Right forelimb (tissue), 1 donor: ENCODE data around the gene COL23A1.

Source experiments
- DNase-seq: peaks from one replicate; pipeline ENCODE4 v3.0.0-alpha.2; 2018

The COL23A1 gene

GRCh38 chr5:178454821-178455479 is 135.2 kb downstream of the COL23A1 start:
- no peak for DNase-seq

GRCh38 chr5:178454303-178454702 is 135.9 kb downstream of the COL23A1 start:
- DNase-seq: no peak

GRCh38 chr5:178453224-178453623 is 137.0 kb downstream of the COL23A1 start:
- DNase-seq: no peak

GRCh38 chr5:178450121-178451028 is 139.8 kb downstream of the COL23A1 start:
- no peak for DNase-seq

GRCh38 chr5:178449163-178450070 is 140.8 kb downstream of the COL23A1 start:
- DNase-seq: no peak

- no peak for DNase-seq
These were observed 144.7 kb downstream of the COL23A1 start for GRCh38 chr5:178445534-178445933.

- DNase-seq: no peak
These were observed 147.6 kb downstream of the COL23A1 start for GRCh38 chr5:178442405-178443257.

GRCh38 chr5:178441486-178442270 is 148.5 kb downstream of the COL23A1 start:
- DNase-seq: no peak

- DNase-seq: no peak
These were observed 150.0 kb downstream of the COL23A1 start for GRCh38 chr5:178440181-178440580.

- DNase-seq: no peak
These were observed 150.6 kb downstream of the COL23A1 start for GRCh38 chr5:178439493-178440180.

GRCh38 chr5:178438796-178439195 is 151.4 kb downstream of the COL23A1 start:
- no peak for DNase-seq

- no peak for DNase-seq
These were observed 152.7 kb downstream of the COL23A1 start for GRCh38 chr5:178437386-178438075.

- DNase-seq: no peak
These were observed 153.8 kb downstream of the COL23A1 start for GRCh38 chr5:178436326-178436940.

GRCh38 chr5:178435321-178436238 is 154.6 kb downstream of the COL23A1 start:
- no peak for DNase-seq

GRCh38 chr5:178434851-178435250 is 155.3 kb downstream of the COL23A1 start:
- DNase-seq: no peak

- DNase-seq: no peak
These were observed 156.0 kb downstream of the COL23A1 start for GRCh38 chr5:178434016-178434761.

- no peak for DNase-seq
These were observed 156.9 kb downstream of the COL23A1 start for GRCh38 chr5:178433273-178433775.
